Measurements from ENCODE around the gene CCDC70. TPM values are rescaled to one million over a fixed set of nuclear protein-coding genes. Genes with fewer than 3 reads are reported as not detected.
"Not testable (repeated sequence)": the region's sequence is repeated elsewhere in the genome, so short reads cannot be mapped to it uniquely, and the experiment has no call there.

Gene CCDC70
- total RNA-seq, 1 experiment from 2014 or later: not detected

GRCh38 chr13:51818781-51819511 lies 42.8 kb upstream of the CCDC70 start:
- Histone ChIP-seq H3K9me3 (ENCODE audit: low read length) (no peaks in the 10 kb centered on the region), H3K4me3 (ENCODE audit: low read length) (no peak overlapping the region), H3K27me3 (ENCODE audit: low read length) (no peaks in the 10 kb centered on the region), H2AFZ (ENCODE audit: low read length) (no peak overlapping the region), H3K27ac (ENCODE audit: low read length) (no peak overlapping the region), H3K9ac (ENCODE audit: low read length) (no peak overlapping the region), H4K20me1 (ENCODE audit: insufficient read depth, low read depth, low read length) (no peaks in the 10 kb centered on the region), H3K4me1 (ENCODE audit: low read length) (peaks cover 85% of the 10 kb centered on the region), H3K36me3 (ENCODE audit: insufficient read depth, low read length) (no peaks in the 10 kb centered on the region), H3K4me2 (ENCODE audit: low read depth, low read length, poor library complexity, severe bottlenecking) (no peak overlapping the region), H3K9me2 (replicated peaks; ENCODE audit: insufficient read depth, low read length) (no peaks in the 10 kb centered on the region), H3K79me2 (ENCODE audit: low read length) (no peaks in the 10 kb centered on the region)
- no peak for DNase-seq

GRCh38 chr13:51819544-51819943 lies 42.2 kb upstream of the CCDC70 start:
- H3K27ac ChIP-seq (ENCODE audit: low read length): peak overlapping the region; percentile 99
- H3K4me1 ChIP-seq (ENCODE audit: low read length): peaks cover 85% of the 10 kb centered on the region
- H2AFZ ChIP-seq (ENCODE audit: low read length): no peak overlapping the region
- no peaks in the 10 kb centered on the region for H4K20me1 ChIP-seq (ENCODE audit: insufficient read depth, low read depth, low read length)
- peak overlapping the region; percentile 74 for H3K9ac ChIP-seq (ENCODE audit: low read length)
- DNase-seq: no peak
- no peaks in the 10 kb centered on the region for H3K9me3 ChIP-seq (ENCODE audit: low read length)
- no peaks in the 10 kb centered on the region for H3K27me3 ChIP-seq (ENCODE audit: low read length)
- H3K4me2 ChIP-seq (ENCODE audit: low read depth, low read length, poor library complexity, severe bottlenecking): peak overlapping the region; percentile 76
- H3K4me3 ChIP-seq (ENCODE audit: low read length): 0 out of 2 replicates have a peak overlapping the region, but pooled peaks have one; percentile 5
- no peaks in the 10 kb centered on the region for H3K9me2 ChIP-seq (replicated peaks; ENCODE audit: insufficient read depth, low read length)
- H3K79me2 ChIP-seq (ENCODE audit: low read length): no peaks in the 10 kb centered on the region
- H3K36me3 ChIP-seq (ENCODE audit: insufficient read depth, low read length): no peaks in the 10 kb centered on the region

- Histone ChIP-seq H3K36me3 (ENCODE audit: insufficient read depth, low read length) (no peaks in the 10 kb centered on the region), H2AFZ (ENCODE audit: low read length) (no peak overlapping the region; the same call in 1 of the 2 replicates), H3K79me2 (ENCODE audit: low read length) (no peaks in the 10 kb centered on the region), H3K9me2 (replicated peaks; ENCODE audit: insufficient read depth, low read length) (no peaks in the 10 kb centered on the region), H3K4me1 (ENCODE audit: low read length) (peaks cover 85% of the 10 kb centered on the region), H3K9me3 (ENCODE audit: low read length) (no peaks in the 10 kb centered on the region), H3K4me2 (ENCODE audit: low read depth, low read length, poor library complexity, severe bottlenecking) (peak overlapping the region; percentile 76), H3K4me3 (ENCODE audit: low read length) (peak overlapping the region; percentile 5), H3K27me3 (ENCODE audit: low read length) (no peaks in the 10 kb centered on the region), H3K9ac (ENCODE audit: low read length) (peak overlapping the region; percentile 74), H3K27ac (ENCODE audit: low read length) (peak overlapping the region; percentile 99), H4K20me1 (ENCODE audit: insufficient read depth, low read depth, low read length) (no peaks in the 10 kb centered on the region)
- peak; percentile 60 for DNase-seq
These were observed 41.7 kb upstream of the CCDC70 start for GRCh38 chr13:51820016-51820597.

GRCh38 chr13:51821606-51822005 lies 40.2 kb upstream of the CCDC70 start:
- peak overlapping the region; percentile 99 for H3K27ac ChIP-seq (ENCODE audit: low read length)
- H3K79me2 ChIP-seq (ENCODE audit: low read length): no peaks in the 10 kb centered on the region
- no peaks in the 10 kb centered on the region for H3K27me3 ChIP-seq (ENCODE audit: low read length)
- DNase-seq: peak; percentile 90
- no peak overlapping the region for H2AFZ ChIP-seq (ENCODE audit: low read length)
- peaks cover 85% of the 10 kb centered on the region for H3K4me1 ChIP-seq (ENCODE audit: low read length)
- no peaks in the 10 kb centered on the region for H3K9me3 ChIP-seq (ENCODE audit: low read length)
- no peaks in the 10 kb centered on the region for H3K36me3 ChIP-seq (ENCODE audit: insufficient read depth, low read length)
- H3K4me3 ChIP-seq (ENCODE audit: low read length): peak overlapping the region; percentile 52
- H3K4me2 ChIP-seq (ENCODE audit: low read depth, low read length, poor library complexity, severe bottlenecking): peak overlapping the region; percentile 76
- H3K9ac ChIP-seq (ENCODE audit: low read length): peak overlapping the region; percentile 74
- H4K20me1 ChIP-seq (ENCODE audit: insufficient read depth, low read depth, low read length): no peaks in the 10 kb centered on the region
- H3K9me2 ChIP-seq (replicated peaks; ENCODE audit: insufficient read depth, low read length): no peaks in the 10 kb centered on the region

DNA sequence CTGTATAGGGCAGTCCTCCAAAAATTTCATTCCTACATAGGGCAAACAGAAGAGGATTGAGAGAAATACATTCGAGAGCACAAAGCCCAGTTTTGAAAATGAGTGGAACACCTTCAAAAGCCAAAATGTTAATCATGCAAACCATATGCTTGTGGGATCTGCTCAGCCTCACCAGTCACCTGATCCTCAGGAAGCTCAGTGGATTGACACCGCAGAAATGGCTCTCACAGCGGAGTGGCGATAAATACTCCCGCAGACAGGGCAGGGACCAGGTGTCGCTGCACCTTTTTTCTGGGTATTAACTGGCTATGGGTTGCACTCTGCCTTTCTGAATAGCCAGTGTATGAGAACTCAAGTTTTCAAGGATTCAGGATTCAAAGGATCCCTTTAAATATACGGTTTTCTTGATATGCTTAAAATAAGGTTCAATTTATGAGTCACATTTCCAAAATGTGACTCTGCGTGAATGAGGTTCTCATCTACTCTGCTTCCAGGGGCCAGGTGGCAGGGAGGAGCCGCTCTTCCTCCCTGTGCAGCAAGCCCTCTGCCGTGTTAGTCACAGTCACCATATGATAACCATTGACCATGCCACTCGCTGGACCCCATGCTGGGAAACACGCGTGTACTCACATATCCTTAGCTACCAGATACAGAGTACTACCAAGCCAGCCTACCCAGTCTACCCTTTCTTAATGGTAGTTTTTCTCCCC lies 39.5 kb upstream of the CCDC70 start:
- no peaks in the 10 kb centered on the region for H3K79me2 ChIP-seq (ENCODE audit: low read length)
- H3K9me3 ChIP-seq (ENCODE audit: low read length): no peaks in the 10 kb centered on the region
- peak overlapping the region; percentile 99 for H3K27ac ChIP-seq (ENCODE audit: low read length)
- H3K9me2 ChIP-seq (replicated peaks; ENCODE audit: insufficient read depth, low read length): no peaks in the 10 kb centered on the region
- peak overlapping the region; percentile 52 for H3K4me3 ChIP-seq (ENCODE audit: low read length)
- no peaks in the 10 kb centered on the region for H3K36me3 ChIP-seq (ENCODE audit: insufficient read depth, low read length)
- H3K4me2 ChIP-seq (ENCODE audit: low read depth, low read length, poor library complexity, severe bottlenecking): peak overlapping the region; percentile 76
- peak; percentile 66 for DNase-seq
- H3K4me1 ChIP-seq (ENCODE audit: low read length): peaks cover 91% of the 10 kb centered on the region
- H2AFZ ChIP-seq (ENCODE audit: low read length): no peak overlapping the region
- H3K9ac ChIP-seq (ENCODE audit: low read length): peak overlapping the region; percentile 74
- no peaks in the 10 kb centered on the region for H4K20me1 ChIP-seq (ENCODE audit: insufficient read depth, low read depth, low read length)
- no peaks in the 10 kb centered on the region for H3K27me3 ChIP-seq (ENCODE audit: low read length)

DNA sequence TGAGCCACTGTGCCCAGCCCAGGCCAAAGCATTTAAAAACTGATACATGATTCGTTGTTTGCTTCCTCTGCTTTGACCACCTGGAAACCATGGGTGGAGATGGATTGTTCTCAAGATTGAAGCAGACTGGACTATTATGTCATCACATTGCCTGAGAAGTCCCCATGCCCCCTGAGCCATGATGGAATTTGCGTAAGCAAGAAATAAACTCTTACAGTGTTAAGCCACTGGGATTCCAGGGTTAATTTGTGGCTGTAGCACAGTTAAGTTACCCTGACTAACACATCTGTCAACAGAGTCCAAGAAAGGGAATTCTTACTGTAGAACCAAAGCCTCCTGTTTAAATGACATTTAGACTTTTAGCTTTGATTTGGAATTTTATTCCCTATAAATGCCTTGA lies 38.4 kb upstream of the CCDC70 start:
- peaks cover 99% of the 10 kb centered on the region for H3K4me1 ChIP-seq (ENCODE audit: low read length)
- DNase-seq: no peak
- no peaks in the 10 kb centered on the region for H3K9me2 ChIP-seq (replicated peaks; ENCODE audit: insufficient read depth, low read length)
- H3K9ac ChIP-seq (ENCODE audit: low read length): peak overlapping the region; percentile 74; the same call in 1 of the 2 replicates
- H3K36me3 ChIP-seq (ENCODE audit: insufficient read depth, low read length): no peaks in the 10 kb centered on the region
- H2AFZ ChIP-seq (ENCODE audit: low read length): no peak overlapping the region
- H3K4me2 ChIP-seq (ENCODE audit: low read depth, low read length, poor library complexity, severe bottlenecking): peak overlapping the region; percentile 76
- H3K4me3 ChIP-seq (ENCODE audit: low read length): no peak overlapping the region
- no peaks in the 10 kb centered on the region for H3K9me3 ChIP-seq (ENCODE audit: low read length)
- H4K20me1 ChIP-seq (ENCODE audit: insufficient read depth, low read depth, low read length): no peaks in the 10 kb centered on the region
- no peaks in the 10 kb centered on the region for H3K27me3 ChIP-seq (ENCODE audit: low read length)
- peak overlapping the region; percentile 99 for H3K27ac ChIP-seq (ENCODE audit: low read length)
- H3K79me2 ChIP-seq (ENCODE audit: low read length): no peaks in the 10 kb centered on the region

DNA sequence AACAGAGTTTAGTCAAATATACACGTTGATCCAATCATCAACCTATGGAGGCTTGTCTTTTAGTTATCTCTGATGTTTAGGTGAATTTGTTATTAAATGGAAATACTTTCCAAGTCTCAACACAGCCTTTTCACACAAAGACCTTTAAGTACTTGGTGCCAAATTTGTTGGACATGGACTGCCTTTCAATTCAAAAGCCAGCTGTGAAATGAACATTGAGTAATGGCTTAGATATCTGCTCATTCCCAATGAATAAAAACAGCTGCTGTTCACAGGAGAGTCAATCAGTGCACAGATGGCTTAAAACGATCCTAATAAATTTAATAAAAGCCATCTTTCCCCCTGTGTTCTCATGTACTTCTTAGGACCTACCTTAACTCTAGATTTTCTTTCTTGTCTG lies 37.9 kb upstream of the CCDC70 start:
- Histone ChIP-seq H3K9me2 (replicated peaks; ENCODE audit: insufficient read depth, low read length) (no peaks in the 10 kb centered on the region), H3K9me3 (ENCODE audit: low read length) (no peaks in the 10 kb centered on the region), H3K9ac (ENCODE audit: low read length) (no peak overlapping the region), H3K4me3 (ENCODE audit: low read length) (no peak overlapping the region), H2AFZ (ENCODE audit: low read length) (no peak overlapping the region), H4K20me1 (ENCODE audit: insufficient read depth, low read depth, low read length) (no peaks in the 10 kb centered on the region), H3K79me2 (ENCODE audit: low read length) (no peaks in the 10 kb centered on the region), H3K27me3 (ENCODE audit: low read length) (no peaks in the 10 kb centered on the region), H3K27ac (ENCODE audit: low read length) (peak overlapping the region; percentile 99), H3K4me2 (ENCODE audit: low read depth, low read length, poor library complexity, severe bottlenecking) (peak overlapping the region; percentile 76), H3K4me1 (ENCODE audit: low read length) (peaks cover 100% of the 10 kb centered on the region), H3K36me3 (ENCODE audit: insufficient read depth, low read length) (no peaks in the 10 kb centered on the region)
- no peak for DNase-seq

- H2AFZ ChIP-seq (ENCODE audit: low read length); H4K20me1 ChIP-seq (ENCODE audit: insufficient read depth, low read depth, low read length); H3K36me3 ChIP-seq (ENCODE audit: insufficient read depth, low read length); H3K9me2 ChIP-seq (replicated peaks; ENCODE audit: insufficient read depth, low read length); H3K79me2 ChIP-seq (ENCODE audit: low read length); DNase-seq; H3K27me3 ChIP-seq (ENCODE audit: low read length); H3K9me3 ChIP-seq (ENCODE audit: low read length): not testable (repeated sequence)
- peak overlapping the region; percentile 24; the same call in 1 of the 2 replicates for H3K4me3 ChIP-seq (ENCODE audit: low read length)
- H3K27ac ChIP-seq (ENCODE audit: low read length): peak overlapping the region; percentile 99
- H3K9ac ChIP-seq (ENCODE audit: low read length): peak overlapping the region; percentile 75
- H3K4me1 ChIP-seq (ENCODE audit: low read length): peaks cover 100% of the 10 kb centered on the region
- peak overlapping the region; percentile 79 for H3K4me2 ChIP-seq (ENCODE audit: low read depth, low read length, poor library complexity, severe bottlenecking)
These were observed 37.1 kb upstream of the CCDC70 start for GRCh38 chr13:51824712-51825111.
